Tibial artery (tissue), 4 donors: Measurements from ENCODE around the gene SLC15A1.
"Not testable (repeated sequence)": the region's sequence is repeated elsewhere in the genome, so short reads cannot be mapped to it uniquely, and the experiment has no call there.

ENCODE experiments used
- DNase-seq, 2 donors: peaks; one replicate each; pipeline ENCODE4 v3.0.0-alpha.2; 2019
- H3K27ac ChIP-seq, 2 donors: fragments of 200-600 bp; sonication (generic) in 1 of 2; 1 replicate in 1 of 2; 2 replicates in 1 of 2; pipeline ENCODE4 v1.5.1; 2018 to 2019; ENCODE audit warnings: mild to moderate bottlenecking in 1 of 2
- H3K27me3 ChIP-seq, 2 donors: fragments of 200-600 bp; sonication (generic) in 1 of 2; one replicate each; pipeline versions ENCODE4 v1.5.1 to v1.6.0; 2016 to 2019
- H3K36me3 ChIP-seq, 3 donors: fragments of 200-600 bp; sonication (generic) in 2 of 3; one replicate each; pipeline ENCODE4 v1.5.1; 2016 to 2019; ENCODE audit warnings: mild to moderate bottlenecking in 2 of 3
- H3K4me1 ChIP-seq, 4 donors: fragments of 200-600 bp; sonication (generic) in 2 of 4; 1 replicate in 3 of 4; 2 replicates in 1 of 4; pipeline ENCODE4 v1.5.1; 2016 to 2019
- H3K4me3 ChIP-seq, 2 donors: fragments of 200-600 bp; sonication (generic) in 1 of 2; 1 replicate in 1 of 2; 2 replicates in 1 of 2; pipeline ENCODE4 v1.5.1; 2018 to 2019; ENCODE audit warnings: mild to moderate bottlenecking in 2 of 2
- H3K9me3 ChIP-seq, 3 donors: fragments of 200-600 bp; sonication (generic) in 1 of 3; one replicate each; pipeline ENCODE4 v1.5.1; 2016 to 2019
- intact Hi-C: fragments of 100-400 bp; cut with DNase I; formaldehyde crosslinking; loops from one replicate; pipeline ENCODE4 v1.15.0; 2023; ENCODE audit warnings: low total_unique reads
- TF ChIP-seq, protein P1 (sequence below), 2 experiments: fragments of 200-600 bp in 1 of 2; fragments of 450-650 bp in 1 of 2; IDR thresholded peaks; one replicate each; pipeline ENCODE4 v1.5.1; 2017 to 2019; ENCODE audit warnings: antibody characterized with exemption in 2 of 2, mild to moderate bottlenecking in 1 of 2, moderate library complexity in 1 of 2

The SLC15A1 gene

DNA sequence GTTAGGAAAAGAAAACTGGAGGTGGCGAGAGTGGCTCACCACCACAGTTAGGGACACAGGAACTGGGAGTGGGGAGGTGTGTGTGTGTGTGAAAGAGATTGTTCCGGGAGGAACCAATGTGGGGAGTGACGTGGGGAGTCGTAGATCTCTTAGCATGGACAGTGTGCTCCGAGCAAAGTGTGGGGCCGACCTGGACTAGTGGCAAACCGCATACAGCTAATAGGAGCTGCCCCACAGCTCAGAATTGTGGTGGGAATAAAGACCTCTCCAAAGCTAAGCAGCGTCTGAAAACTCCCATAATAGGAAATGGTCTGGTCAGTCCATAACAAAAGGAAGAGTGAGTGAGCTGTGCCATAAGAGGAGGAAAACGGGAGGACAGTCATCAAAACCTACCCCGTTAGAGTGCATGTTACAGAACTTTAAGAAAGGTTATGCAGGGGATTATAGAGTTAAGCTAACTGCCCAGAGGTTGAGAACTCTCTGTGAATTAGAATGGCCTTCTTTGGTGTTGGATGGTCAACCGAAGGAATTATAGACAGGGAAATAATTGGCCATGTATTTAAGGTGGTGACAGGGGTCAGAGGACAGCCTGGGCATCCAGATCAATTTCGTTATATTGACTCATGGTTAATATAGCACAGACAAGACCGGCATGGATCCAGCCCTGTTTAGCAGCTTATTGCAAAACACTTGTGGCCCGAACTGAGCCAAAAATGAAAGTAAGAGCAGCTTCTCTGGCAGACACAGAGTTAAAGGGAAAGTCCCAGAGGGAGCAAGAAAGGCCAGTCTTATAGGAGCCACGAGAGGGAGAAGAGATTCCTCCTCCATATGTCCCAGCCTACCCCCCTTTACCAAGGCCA lies 8.9 kb upstream of the SLC15A1 start:
- intact Hi-C loops = no loop called here
- no peak overlapping the region for H3K27ac ChIP-seq
- no peaks in the 10 kb centered on the region for H3K27me3 ChIP-seq
- DNase-seq = no peak
- H3K4me1 ChIP-seq = peaks cover 0 to 4% (median 0%) of the 10 kb centered on the region in 4 donors
- peak overlapping the region in 1 of 2 donors; percentile 11 for H3K4me3 ChIP-seq
- TF ChIP-seq, protein P1, sequence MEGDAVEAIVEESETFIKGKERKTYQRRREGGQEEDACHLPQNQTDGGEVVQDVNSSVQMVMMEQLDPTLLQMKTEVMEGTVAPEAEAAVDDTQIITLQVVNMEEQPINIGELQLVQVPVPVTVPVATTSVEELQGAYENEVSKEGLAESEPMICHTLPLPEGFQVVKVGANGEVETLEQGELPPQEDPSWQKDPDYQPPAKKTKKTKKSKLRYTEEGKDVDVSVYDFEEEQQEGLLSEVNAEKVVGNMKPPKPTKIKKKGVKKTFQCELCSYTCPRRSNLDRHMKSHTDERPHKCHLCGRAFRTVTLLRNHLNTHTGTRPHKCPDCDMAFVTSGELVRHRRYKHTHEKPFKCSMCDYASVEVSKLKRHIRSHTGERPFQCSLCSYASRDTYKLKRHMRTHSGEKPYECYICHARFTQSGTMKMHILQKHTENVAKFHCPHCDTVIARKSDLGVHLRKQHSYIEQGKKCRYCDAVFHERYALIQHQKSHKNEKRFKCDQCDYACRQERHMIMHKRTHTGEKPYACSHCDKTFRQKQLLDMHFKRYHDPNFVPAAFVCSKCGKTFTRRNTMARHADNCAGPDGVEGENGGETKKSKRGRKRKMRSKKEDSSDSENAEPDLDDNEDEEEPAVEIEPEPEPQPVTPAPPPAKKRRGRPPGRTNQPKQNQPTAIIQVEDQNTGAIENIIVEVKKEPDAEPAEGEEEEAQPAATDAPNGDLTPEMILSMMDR (IDR thresholded peaks at IDR 0.05) = no peak
- H3K36me3 ChIP-seq = no peaks in the 10 kb centered on the region
- H3K9me3 ChIP-seq = no peaks in the 10 kb centered on the region

DNA sequence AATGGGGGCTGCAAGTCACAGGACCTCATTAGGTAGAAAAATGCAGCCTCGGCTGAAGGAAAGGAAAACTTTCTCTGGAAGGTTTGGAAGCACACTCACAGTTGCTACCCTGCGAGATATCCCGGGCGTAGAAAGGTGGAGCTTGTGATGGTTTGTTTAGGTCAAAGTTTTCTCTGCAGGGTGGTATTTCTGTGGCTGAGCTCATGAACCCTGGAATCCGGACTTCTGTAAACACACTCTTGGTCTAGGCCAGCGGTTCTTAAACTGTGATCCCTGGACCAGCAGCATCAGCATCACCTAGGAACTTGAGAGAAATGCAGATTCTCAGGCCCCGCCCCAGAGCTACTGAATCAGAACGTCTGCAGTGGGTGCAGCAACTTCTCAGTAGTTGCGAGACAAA lies 3.3 kb upstream of the SLC15A1 start:
- peaks cover 0 to 39% of the 10 kb centered on the region in 2 donors for H3K27me3 ChIP-seq
- TF ChIP-seq, protein P1 (IDR thresholded peaks at IDR 0.05) = no peak
- intact Hi-C loops = no loop called here

DNA sequence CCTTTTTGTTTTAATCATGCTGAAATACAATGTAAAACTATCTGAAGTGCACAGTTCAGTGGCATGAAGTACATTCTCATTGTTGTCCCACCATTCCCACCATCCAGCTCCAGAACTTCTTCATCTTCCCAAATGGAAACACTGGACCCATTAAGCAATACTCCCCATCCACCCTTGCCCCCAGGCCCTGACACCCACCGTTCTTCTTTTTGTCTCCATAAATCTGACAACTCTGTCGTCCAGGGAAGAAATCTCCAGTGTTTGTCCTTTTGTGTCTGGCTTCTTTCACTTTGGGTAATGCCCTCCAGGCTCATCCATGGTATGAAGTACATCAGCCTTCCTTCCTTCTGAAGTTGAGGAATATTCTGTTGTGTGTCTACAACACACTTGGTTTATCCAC lies 2.6 kb upstream of the SLC15A1 start:
- Histone ChIP-seq H3K9me3 (peaks cover 0 to 12% (median 0%) of the 10 kb centered on the region in 3 donors), H3K27me3 (peaks cover 0 to 45% of the 10 kb centered on the region in 2 donors), H3K27ac (no peak overlapping the region), H3K36me3 (no peaks in the 10 kb centered on the region), H3K4me1 (peaks cover 0 to 15% (median 13%) of the 10 kb centered on the region in 4 donors), H3K4me3 (no peak overlapping the region)
- intact Hi-C loops = no loop called here
- TF ChIP-seq, protein P1 (IDR thresholded peaks at IDR 0.05) = no peak
- DNase-seq = no peak

More for the DNA sequence above, 3.3 kb upstream of the SLC15A1 start:
- Histone ChIP-seq H3K36me3 (no peaks in the 10 kb centered on the region), H3K4me1 (peaks cover 0 to 15% (median 13%) of the 10 kb centered on the region in 4 donors), H3K4me3 (no peak overlapping the region), H3K27ac (no peak overlapping the region), H3K9me3 (peaks cover 0 to 12% (median 0%) of the 10 kb centered on the region in 3 donors)
- DNase-seq = no peak

DNA sequence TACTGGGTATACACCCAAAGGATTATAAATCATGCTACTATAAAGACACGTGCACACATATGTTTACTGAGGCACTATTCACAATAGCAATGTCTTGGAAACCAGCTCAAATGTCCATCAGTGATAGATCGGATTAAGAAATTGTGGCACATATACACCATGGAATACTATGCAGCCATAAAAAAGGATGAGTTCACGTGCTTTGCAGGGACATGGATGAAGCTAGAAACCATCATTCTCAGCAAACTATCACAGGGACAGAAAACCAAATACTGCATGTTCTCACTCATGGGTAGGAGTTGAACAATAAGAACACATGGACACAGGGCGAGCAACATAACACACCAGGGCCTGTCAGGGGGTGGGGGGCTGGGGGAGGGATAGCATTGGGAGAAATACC lies 2.0 kb upstream of the SLC15A1 start:
- H3K27ac ChIP-seq, H3K4me3 ChIP-seq, intact Hi-C loops, H3K36me3 ChIP-seq, DNase-seq: not testable (repeated sequence)
- peaks cover 0 to 12% (median 0%) of the 10 kb centered on the region in 3 donors for H3K9me3 ChIP-seq
- peaks cover 0 to 49% of the 10 kb centered on the region in 2 donors for H3K27me3 ChIP-seq
- H3K4me1 ChIP-seq = peaks cover 0 to 15% (median 13%) of the 10 kb centered on the region in 4 donors

DNA sequence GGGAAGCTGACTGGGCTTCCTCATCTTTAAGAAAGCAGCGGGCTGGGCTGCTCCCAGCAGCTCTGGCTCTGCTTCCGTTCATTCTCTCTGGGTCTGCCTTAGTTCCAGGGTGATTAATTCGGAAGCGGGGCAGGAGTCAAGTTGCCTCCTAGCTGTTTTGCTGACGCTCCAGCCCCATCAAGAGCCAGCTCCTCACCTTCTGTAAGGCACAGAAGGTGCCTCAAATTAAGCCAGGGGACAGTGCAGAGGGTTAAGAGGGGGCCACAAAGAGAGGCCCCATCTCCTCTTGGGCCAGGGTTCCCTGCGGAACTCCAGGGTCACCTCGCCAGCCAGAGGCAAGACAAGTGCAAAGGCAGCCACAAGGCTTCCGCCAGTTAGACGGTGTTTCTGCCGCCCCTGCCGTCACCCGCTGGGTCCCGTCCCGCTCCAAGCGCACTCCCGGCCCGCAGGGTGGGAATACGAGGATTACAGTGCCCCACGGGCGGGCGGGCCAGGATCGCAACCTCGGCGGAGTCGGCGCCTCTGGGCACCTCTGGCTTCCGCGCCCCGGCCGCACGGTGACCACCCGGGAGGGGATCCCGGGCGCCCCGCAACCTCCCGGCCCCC lies 508 bp downstream of the SLC15A1 start:
- DNase-seq = no peak
- H3K27me3 ChIP-seq = peaks cover 0 to 49% of the 10 kb centered on the region in 2 donors
- peaks cover 0 to 15% (median 13%) of the 10 kb centered on the region in 4 donors for H3K4me1 ChIP-seq
- peak overlapping the region; percentile 12 to 41 for H3K4me3 ChIP-seq
- H3K27ac ChIP-seq = no peak overlapping the region
- intact Hi-C loops = no loop called here
- H3K36me3 ChIP-seq = no peaks in the 10 kb centered on the region
- H3K9me3 ChIP-seq = peaks cover 0 to 12% (median 0%) of the 10 kb centered on the region in 3 donors
- TF ChIP-seq, protein P1 (IDR thresholded peaks at IDR 0.05) = no peak

DNA sequence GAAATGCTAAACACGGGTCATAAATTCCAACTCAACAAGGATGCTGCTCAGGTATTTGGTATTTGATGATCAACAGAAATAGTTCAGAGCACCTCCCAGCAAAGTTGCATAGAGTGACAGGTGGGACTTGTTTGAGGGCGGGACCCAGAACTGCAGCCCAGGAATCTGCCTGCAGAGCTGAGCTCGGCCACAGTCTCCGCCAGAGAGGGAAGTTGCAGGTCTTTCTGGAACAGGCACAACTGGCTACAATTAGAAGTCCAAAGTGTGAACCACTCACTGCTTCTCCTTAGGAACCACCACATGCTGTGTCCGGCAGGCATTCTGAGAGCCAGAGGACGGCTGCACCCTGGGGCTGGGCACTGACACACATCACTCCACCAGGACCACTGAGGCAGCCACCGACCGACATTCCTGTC lies 1.1 kb downstream of the SLC15A1 start:
- H3K4me3 ChIP-seq = peak overlapping the region in 1 of 2 donors; percentile 41
- peaks cover 0 to 49% of the 10 kb centered on the region in 2 donors for H3K27me3 ChIP-seq
- no peaks in the 10 kb centered on the region for H3K36me3 ChIP-seq
- H3K4me1 ChIP-seq = peaks cover 0 to 15% (median 13%) of the 10 kb centered on the region in 4 donors
- peaks cover 0 to 12% (median 0%) of the 10 kb centered on the region in 3 donors for H3K9me3 ChIP-seq
- H3K27ac ChIP-seq = no peak overlapping the region
- DNase-seq = no peak
- TF ChIP-seq, protein P1 (IDR thresholded peaks at IDR 0.05) = no peak
- intact Hi-C loops = no loop called here
